CD4-positive, alpha-beta T cell treated with Interleukin-15 for 4 hours (primary cell): ENCODE measurements around the gene GABARAP.
A peak's percentile ranks its signal among the peaks of the same experiment; 100 is the strongest.

Source experiments
- DNase-seq: peaks from one replicate; pipeline ENCODE4 v3.0.0-alpha.2; 2020; ENCODE audit warnings: low spot score

The GABARAP gene

GRCh38 chr17:7239091-7240027 is 2.9 kb downstream of the GABARAP start, which contains the start of gene PHF23:
TSS of gene PHF23 (minus strand) at chr17:7239457. CDS start at chr17:7239279, 178 bp downstream.
- peak; percentile 99 for DNase-seq

- no peak for DNase-seq
These were observed 3.7 kb downstream of the GABARAP start for GRCh38 chr17:7238420-7239090.

- peak; percentile 82 for DNase-seq
These were observed 4.4 kb downstream of the GABARAP start for GRCh38 chr17:7237761-7238419.

- no peak for DNase-seq
These were observed 4.9 kb downstream of the GABARAP start for GRCh38 chr17:7237266-7237760.

- DNase-seq, result no peak
These were observed 5.4 kb downstream of the GABARAP start for GRCh38 chr17:7236808-7237207.

GRCh38 chr17:7235693-7236665 is 6.3 kb downstream of the GABARAP start:
- DNase-seq, result peak; percentile 20

- peak; percentile 94 for DNase-seq
These were observed 7.9 kb downstream of the GABARAP start, which contains the start of gene DVL2 for GRCh38 chr17:7234083-7234951. TSS of gene DVL2 (minus strand) at chr17:7234517. CDS start at chr17:7234262, 255 bp downstream.

- no peak for DNase-seq
These were observed 8.6 kb downstream of the GABARAP start for GRCh38 chr17:7233701-7234082.

- no peak for DNase-seq
These were observed 10.1 kb downstream of the GABARAP start for GRCh38 chr17:7232114-7232513.

- DNase-seq, result no peak
These were observed 12.7 kb downstream of the GABARAP start for GRCh38 chr17:7229504-7229903.

- DNase-seq, result no peak
These were observed 13.3 kb downstream of the GABARAP start for GRCh38 chr17:7228920-7229319.

- no peak for DNase-seq
These were observed 15.2 kb downstream of the GABARAP start for GRCh38 chr17:7226721-7227710.

- DNase-seq, result no peak
These were observed 16.4 kb downstream of the GABARAP start for GRCh38 chr17:7225711-7226331.

GRCh38 chr17:7224661-7225111 is 17.6 kb downstream of the GABARAP start:
- DNase-seq, result no peak

GRCh38 chr17:7224110-7224509 is 18.1 kb downstream of the GABARAP start:
- DNase-seq, result no peak

- DNase-seq, result no peak
These were observed 18.9 kb downstream of the GABARAP start for GRCh38 chr17:7223375-7223774.

GRCh38 chr17:7222972-7223292 is 19.3 kb downstream of the GABARAP start:
- DNase-seq, result no peak
